Liver (tissue), 9 donors: ENCODE measurements around the gene CEP350. TPM values are rescaled to one million over a fixed set of nuclear protein-coding genes. Genes with fewer than 3 reads are reported as not detected.

ENCODE experiments used
- DNase-seq: peaks from one replicate; pipeline ENCODE4 v3.0.0-alpha.2; 2017; ENCODE audit warnings: low spot score
- H3K27ac ChIP-seq, 2 donors: one replicate each; pipeline ENCODE4 v1.7.0; 2013; ENCODE audit warnings: inconsistent platforms in 2 of 2, low read length in 2 of 2, control low read depth in 1 of 2, low read depth in 1 of 2, mild to moderate bottlenecking in 1 of 2
- H3K27me3 ChIP-seq, 4 donors: one replicate each; pipeline versions ENCODE4 v1.6.1 to v1.7.0; 2013; ENCODE audit warnings: low read length in 3 of 4, inconsistent platforms in 1 of 4, mild to moderate bottlenecking in 1 of 4, moderate library complexity in 1 of 4; ENCODE audit not compliant: control insufficient read depth in 4 of 4, insufficient read depth in 4 of 4
- H3K36me3 ChIP-seq, 4 donors: one replicate each; pipeline versions ENCODE4 v1.6.1 to v1.7.0; 2013; ENCODE audit warnings: low read length in 3 of 4, mild to moderate bottlenecking in 3 of 4, low read depth in 1 of 4, moderate library complexity in 1 of 4; ENCODE audit not compliant: control insufficient read depth in 4 of 4, insufficient read depth in 3 of 4
- H3K4me1 ChIP-seq, 4 donors: one replicate each; pipeline versions ENCODE4 v1.6.1 to v1.7.0; 2013; ENCODE audit warnings: low read length in 3 of 4, mild to moderate bottlenecking in 3 of 4, moderate library complexity in 1 of 4; ENCODE audit not compliant: control insufficient read depth in 4 of 4, insufficient read depth in 4 of 4
- H3K4me3 ChIP-seq, 3 donors: one replicate each; pipeline versions ENCODE4 v1.6.1 to v1.7.0; 2013; ENCODE audit warnings: low read length in 3 of 3, control low read depth in 1 of 3, low read depth in 1 of 3, mild to moderate bottlenecking in 1 of 3
- H3K9ac ChIP-seq, 2 donors: one replicate each; pipeline ENCODE4 v1.7.0; 2013; ENCODE audit warnings: low read length in 2 of 2, mild to moderate bottlenecking in 2 of 2, moderate library complexity in 2 of 2, control low read depth in 1 of 2, low read depth in 1 of 2
- H3K9me3 ChIP-seq, 4 donors: one replicate each; pipeline versions ENCODE4 v1.6.1 to v1.7.0; 2013; ENCODE audit warnings: low read length in 3 of 4; ENCODE audit not compliant: control insufficient read depth in 4 of 4
- EGR1 ChIP-seq, 2 donors: IDR thresholded peaks; 2 replicates each; pipeline ENCODE4 v1.6.1; 2016 to 2018; ENCODE audit warnings: antibody characterized with exemption in 2 of 2, low read depth in 2 of 2
- FOXA1 ChIP-seq: IDR thresholded peaks from 2 replicates; pipeline ENCODE4 v1.6.1; 2016; ENCODE audit warnings: antibody characterized with exemption
- FOXA2 ChIP-seq: IDR thresholded peaks from 2 replicates; pipeline ENCODE4 v1.6.1; 2016; ENCODE audit warnings: antibody characterized with exemption
- GABPA ChIP-seq, 2 donors: IDR thresholded peaks in 1 of 2; conservative IDR thresholded peaks in 1 of 2; 2 replicates each; pipeline ENCODE4 v1.6.1; 2016; ENCODE audit warnings: antibody characterized with exemption in 2 of 2, mild to moderate bottlenecking in 1 of 2, moderate library complexity in 1 of 2
- HNF4A ChIP-seq, 2 donors: conservative IDR thresholded peaks; 2 replicates each; pipeline ENCODE4 v1.6.1; 2016; ENCODE audit warnings: antibody characterized with exemption in 2 of 2, mild to moderate bottlenecking in 2 of 2
- HNF4G ChIP-seq: IDR thresholded peaks from 2 replicates; pipeline ENCODE4 v1.6.1; 2016; ENCODE audit warnings: antibody characterized with exemption
- JUND ChIP-seq, 2 donors: IDR thresholded peaks; 2 replicates each; pipeline ENCODE4 v1.6.1; 2016; ENCODE audit warnings: antibody characterized with exemption in 2 of 2
- NR2F2 ChIP-seq: IDR thresholded peaks from 2 replicates; pipeline ENCODE4 v1.6.1; 2016; ENCODE audit warnings: antibody characterized with exemption
- RAD21 ChIP-seq, 2 donors: IDR thresholded peaks; 2 replicates each; pipeline ENCODE4 v1.6.1; 2016; ENCODE audit warnings: antibody characterized with exemption in 2 of 2, mild to moderate bottlenecking in 2 of 2
- RXRA ChIP-seq, 2 donors: IDR thresholded peaks; 2 replicates each; pipeline ENCODE4 v1.6.1; 2017 to 2018; ENCODE audit warnings: antibody characterized with exemption in 2 of 2, mild to moderate bottlenecking in 1 of 2
- SP1 ChIP-seq: IDR thresholded peaks from 2 replicates; pipeline ENCODE4 v1.6.1; 2018; ENCODE audit warnings: antibody characterized with exemption, mild to moderate bottlenecking
- TAF1 ChIP-seq: conservative IDR thresholded peaks from 2 replicates; pipeline ENCODE4 v1.6.1; 2016; ENCODE audit warnings: antibody characterized with exemption, mild to moderate bottlenecking
- YY1 ChIP-seq: IDR thresholded peaks from 2 replicates; pipeline ENCODE4 v1.6.1; 2016; ENCODE audit warnings: antibody characterized with exemption, mild to moderate bottlenecking
- WGBS: extraction: QIAGEN DNeasy Blood & Tissue Kit; methylation state at CpG from one replicate; pipeline ENCODE4 v1.1.7; 2013; 5-methylcytosine and 5-hydroxymethylcytosine counted together
- polyA plus RNA-seq, 2 donors: library from polyadenylated mRNA; stranded (reverse) in 1 of 2; unstranded in 1 of 2; fragments of 200-250 nt in 1 of 2; fragments of >200 nt in 1 of 2; fragmentation: Nextera tagmentation in 1 of 2; extraction: Ambion mirVana in 1 of 2; gene quantifications; one replicate each; pipeline versions ENCODE4 v1.2.1 to v1.2.3, GENCODE V29; 2013 to 2015
- total RNA-seq, 2 donors: library from RNA; depleted of rRNA; stranded (reverse); fragments of >200 nt; gene quantifications; one replicate each; pipeline ENCODE4 v1.2.3, GENCODE V29; 2014
- TF ChIP-seq, protein P1 (sequence below): fragments of 150-350 bp; IDR thresholded peaks from 2 replicates; pipeline ENCODE4 v1.5.1; 2017; ENCODE audit warnings: improper control_type of control experiment, low read depth, low read length; ENCODE audit not compliant: missing input control
- TF ChIP-seq, protein P2 (sequence below): IDR thresholded peaks from 2 replicates; pipeline ENCODE4 v1.6.1; 2016; ENCODE audit warnings: antibody characterized with exemption, mild to moderate bottlenecking
- TF ChIP-seq, protein P3 (sequence below): IDR thresholded peaks from 2 replicates; pipeline ENCODE4 v1.6.1; 2016; ENCODE audit warnings: antibody characterized with exemption
- TF ChIP-seq, protein P4 (sequence below): IDR thresholded peaks from 2 replicates; pipeline ENCODE4 v1.6.1; 2016; ENCODE audit warnings: antibody characterized with exemption
- TF ChIP-seq, protein P5 (sequence below): IDR thresholded peaks from 2 replicates; pipeline ENCODE4 v1.6.1; 2016; ENCODE audit warnings: antibody characterized with exemption
- donor health status: healthy.
- donor health status: healthy.
- donor health status: healthy.
- donor health status: healthy.
- donor health status: healthy.

The CEP350 gene
- total and polyA plus RNA-seq, 4 donors, result 4.5 to 49.0 (median 18.9) TPM

DNA sequence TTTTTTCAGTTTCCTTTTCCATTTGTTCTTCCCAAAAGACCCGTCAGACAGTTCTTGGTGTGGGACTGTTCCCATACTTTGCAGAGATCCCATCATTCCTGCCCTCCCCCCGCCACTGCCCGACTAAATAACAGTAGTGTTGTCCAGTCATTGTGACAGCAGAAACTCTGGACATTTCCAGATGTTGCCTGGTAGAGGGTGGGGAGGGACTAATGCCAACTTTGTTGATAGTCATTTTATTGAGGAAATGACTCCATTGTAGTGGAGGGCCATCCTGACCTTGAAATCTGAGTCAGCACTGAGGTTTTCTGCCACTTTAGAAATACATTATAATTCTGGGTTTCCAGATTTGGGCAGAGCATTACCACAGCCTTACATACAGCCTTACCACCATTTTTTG is 85.4 kb downstream of the CEP350 start:
- Histone ChIP-seq H3K36me3 (peaks cover 3 to 39% (median 24%) of the 10 kb centered on the region in 4 donors), H3K27me3 (no peaks in the 10 kb centered on the region), H3K9me3 (no peaks in the 10 kb centered on the region), H3K27ac (no peak overlapping the region), H3K9ac (no peak overlapping the region), H3K4me1 (no peaks in the 10 kb centered on the region), H3K4me3 (no peak overlapping the region)
- DNase-seq, result no peak
- 99% methylated on average over 3 of the region's 3 CpGs for WGBS
- TF ChIP-seq EGR1 (IDR thresholded peaks at IDR 0.05; ENCODE audit: low read depth in 2 of 2), result no peak

DNA sequence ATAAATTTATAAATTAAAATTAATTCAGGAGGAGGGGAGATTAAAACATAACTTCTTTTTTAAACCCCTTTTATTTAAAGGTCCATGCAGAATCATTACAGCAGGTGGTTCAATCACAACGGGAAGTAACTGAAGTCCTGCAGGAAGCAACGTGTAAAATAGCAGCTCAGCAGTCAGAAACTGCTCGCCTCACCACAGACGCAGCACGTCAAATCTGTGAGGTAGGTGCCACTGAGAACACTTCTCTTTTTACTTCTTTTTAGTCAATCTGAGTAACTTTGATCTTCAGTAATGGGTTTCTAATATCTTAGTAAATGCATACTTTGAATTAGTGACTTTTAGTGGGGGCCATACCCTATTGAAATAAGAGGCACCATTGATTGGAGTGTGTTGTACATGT is 87.0 kb downstream of the CEP350 start:
- Histone ChIP-seq H3K36me3 (peaks cover 3 to 36% (median 33%) of the 10 kb centered on the region in 4 donors), H3K4me1 (no peaks in the 10 kb centered on the region), H3K4me3 (no peak overlapping the region), H3K27me3 (no peaks in the 10 kb centered on the region), H3K9me3 (no peaks in the 10 kb centered on the region), H3K27ac (no peak overlapping the region), H3K9ac (no peak overlapping the region)
- DNase-seq, result no peak
- TF ChIP-seq, protein P1, sequence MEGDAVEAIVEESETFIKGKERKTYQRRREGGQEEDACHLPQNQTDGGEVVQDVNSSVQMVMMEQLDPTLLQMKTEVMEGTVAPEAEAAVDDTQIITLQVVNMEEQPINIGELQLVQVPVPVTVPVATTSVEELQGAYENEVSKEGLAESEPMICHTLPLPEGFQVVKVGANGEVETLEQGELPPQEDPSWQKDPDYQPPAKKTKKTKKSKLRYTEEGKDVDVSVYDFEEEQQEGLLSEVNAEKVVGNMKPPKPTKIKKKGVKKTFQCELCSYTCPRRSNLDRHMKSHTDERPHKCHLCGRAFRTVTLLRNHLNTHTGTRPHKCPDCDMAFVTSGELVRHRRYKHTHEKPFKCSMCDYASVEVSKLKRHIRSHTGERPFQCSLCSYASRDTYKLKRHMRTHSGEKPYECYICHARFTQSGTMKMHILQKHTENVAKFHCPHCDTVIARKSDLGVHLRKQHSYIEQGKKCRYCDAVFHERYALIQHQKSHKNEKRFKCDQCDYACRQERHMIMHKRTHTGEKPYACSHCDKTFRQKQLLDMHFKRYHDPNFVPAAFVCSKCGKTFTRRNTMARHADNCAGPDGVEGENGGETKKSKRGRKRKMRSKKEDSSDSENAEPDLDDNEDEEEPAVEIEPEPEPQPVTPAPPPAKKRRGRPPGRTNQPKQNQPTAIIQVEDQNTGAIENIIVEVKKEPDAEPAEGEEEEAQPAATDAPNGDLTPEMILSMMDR, result no peak
- TF ChIP-seq NR2F2 (no peak), FOXA1 (no peak), FOXA2 (no peak), GABPA (IDR thresholded peaks at IDR 0.05 in 1 of 2, conservative IDR thresholded peaks at IDR 0.05 in 1 of 2) (no peak), JUND (IDR thresholded peaks at IDR 0.05) (no peak), YY1 (no peak), RXRA (IDR thresholded peaks at IDR 0.05) (no peak), HNF4A (conservative IDR thresholded peaks at IDR 0.05) (no peak), TAF1 (no peak), HNF4G (no peak), RAD21 (IDR thresholded peaks at IDR 0.05) (no peak), EGR1 (IDR thresholded peaks at IDR 0.05; ENCODE audit: low read depth in 2 of 2) (no peak), SP1 (no peak)
- TF ChIP-seq, protein P2, sequence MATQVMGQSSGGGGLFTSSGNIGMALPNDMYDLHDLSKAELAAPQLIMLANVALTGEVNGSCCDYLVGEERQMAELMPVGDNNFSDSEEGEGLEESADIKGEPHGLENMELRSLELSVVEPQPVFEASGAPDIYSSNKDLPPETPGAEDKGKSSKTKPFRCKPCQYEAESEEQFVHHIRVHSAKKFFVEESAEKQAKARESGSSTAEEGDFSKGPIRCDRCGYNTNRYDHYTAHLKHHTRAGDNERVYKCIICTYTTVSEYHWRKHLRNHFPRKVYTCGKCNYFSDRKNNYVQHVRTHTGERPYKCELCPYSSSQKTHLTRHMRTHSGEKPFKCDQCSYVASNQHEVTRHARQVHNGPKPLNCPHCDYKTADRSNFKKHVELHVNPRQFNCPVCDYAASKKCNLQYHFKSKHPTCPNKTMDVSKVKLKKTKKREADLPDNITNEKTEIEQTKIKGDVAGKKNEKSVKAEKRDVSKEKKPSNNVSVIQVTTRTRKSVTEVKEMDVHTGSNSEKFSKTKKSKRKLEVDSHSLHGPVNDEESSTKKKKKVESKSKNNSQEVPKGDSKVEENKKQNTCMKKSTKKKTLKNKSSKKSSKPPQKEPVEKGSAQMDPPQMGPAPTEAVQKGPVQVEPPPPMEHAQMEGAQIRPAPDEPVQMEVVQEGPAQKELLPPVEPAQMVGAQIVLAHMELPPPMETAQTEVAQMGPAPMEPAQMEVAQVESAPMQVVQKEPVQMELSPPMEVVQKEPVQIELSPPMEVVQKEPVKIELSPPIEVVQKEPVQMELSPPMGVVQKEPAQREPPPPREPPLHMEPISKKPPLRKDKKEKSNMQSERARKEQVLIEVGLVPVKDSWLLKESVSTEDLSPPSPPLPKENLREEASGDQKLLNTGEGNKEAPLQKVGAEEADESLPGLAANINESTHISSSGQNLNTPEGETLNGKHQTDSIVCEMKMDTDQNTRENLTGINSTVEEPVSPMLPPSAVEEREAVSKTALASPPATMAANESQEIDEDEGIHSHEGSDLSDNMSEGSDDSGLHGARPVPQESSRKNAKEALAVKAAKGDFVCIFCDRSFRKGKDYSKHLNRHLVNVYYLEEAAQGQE, result no peak
- TF ChIP-seq, protein P3, sequence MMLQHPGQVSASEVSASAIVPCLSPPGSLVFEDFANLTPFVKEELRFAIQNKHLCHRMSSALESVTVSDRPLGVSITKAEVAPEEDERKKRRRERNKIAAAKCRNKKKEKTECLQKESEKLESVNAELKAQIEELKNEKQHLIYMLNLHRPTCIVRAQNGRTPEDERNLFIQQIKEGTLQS, result no peak
- TF ChIP-seq, protein P4, sequence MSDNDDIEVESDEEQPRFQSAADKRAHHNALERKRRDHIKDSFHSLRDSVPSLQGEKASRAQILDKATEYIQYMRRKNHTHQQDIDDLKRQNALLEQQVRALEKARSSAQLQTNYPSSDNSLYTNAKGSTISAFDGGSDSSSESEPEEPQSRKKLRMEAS, result no peak
- TF ChIP-seq, protein P5, sequence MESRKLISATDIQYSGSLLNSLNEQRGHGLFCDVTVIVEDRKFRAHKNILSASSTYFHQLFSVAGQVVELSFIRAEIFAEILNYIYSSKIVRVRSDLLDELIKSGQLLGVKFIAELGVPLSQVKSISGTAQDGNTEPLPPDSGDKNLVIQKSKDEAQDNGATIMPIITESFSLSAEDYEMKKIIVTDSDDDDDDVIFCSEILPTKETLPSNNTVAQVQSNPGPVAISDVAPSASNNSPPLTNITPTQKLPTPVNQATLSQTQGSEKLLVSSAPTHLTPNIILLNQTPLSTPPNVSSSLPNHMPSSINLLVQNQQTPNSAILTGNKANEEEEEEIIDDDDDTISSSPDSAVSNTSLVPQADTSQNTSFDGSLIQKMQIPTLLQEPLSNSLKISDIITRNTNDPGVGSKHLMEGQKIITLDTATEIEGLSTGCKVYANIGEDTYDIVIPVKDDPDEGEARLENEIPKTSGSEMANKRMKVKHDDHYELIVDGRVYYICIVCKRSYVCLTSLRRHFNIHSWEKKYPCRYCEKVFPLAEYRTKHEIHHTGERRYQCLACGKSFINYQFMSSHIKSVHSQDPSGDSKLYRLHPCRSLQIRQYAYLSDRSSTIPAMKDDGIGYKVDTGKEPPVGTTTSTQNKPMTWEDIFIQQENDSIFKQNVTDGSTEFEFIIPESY, result no peak
- 86% methylated on average over 5 of the region's 5 CpGs for WGBS
